Breast epithelium (tissue), 3 donors: ENCODE results near the gene SFXN1.

Experiments
- CTCF ChIP-seq, 3 donors: fragments of 450-650 bp; IDR thresholded peaks; one replicate each; pipeline ENCODE4 v1.5.1; 2016 to 2017; ENCODE audit warnings: antibody characterized with exemption in 3 of 3, mild to moderate bottlenecking in 3 of 3, moderate library complexity in 3 of 3
- POLR2A ChIP-seq: fragments of 450-650 bp; IDR thresholded peaks from one replicate; pipeline ENCODE4 v1.6.1; 2016; ENCODE audit warnings: antibody characterized with exemption, mild to moderate bottlenecking, moderate library complexity

GRCh38 chr5:175456105-175456742, 22.1 kb upstream of the SFXN1 start:
- TF ChIP-seq CTCF (IDR thresholded peaks at IDR 0.05) (no peak), POLR2A (no peak)
